Measurements from ENCODE around the gene SMIM5. TPM values are rescaled to one million over a fixed set of nuclear protein-coding genes. Genes with fewer than 3 reads are reported as not detected.

SMIM5 gene
- polyA plus RNA-seq, 2 of the 4 experiments (the other 2 are of a cell fraction), result 0.15 to 0.25 TPM

GRCh38 chr17:75673487-75673886 lies 40.3 kb downstream of the SMIM5 start:
- ChIA-PET POLR2A (interaction anchor here (1.1 to 1.5 kb wide), 3 partner anchors 74 to 549 kb away, joined by 4 to 5 read pairs (median 4); no protein-coding TSS in a partner anchor), CTCF (interaction anchor here (0.6 to 8.1 kb wide), 13 partner anchors 11 to 90 kb away, joined by 3 to 87 read pairs (median 18); partner anchors contain the start of gene SMIM5)
- TF ChIP-seq RARB (CRISPR knock-in tag; IDR thresholded peaks at IDR 0.05) (no peak), HES2 (IDR thresholded peaks at IDR 0.05) (no peak), JUNB (IDR thresholded peaks at IDR 0.05) (no peak), POLR2AphosphoS2 (conservative IDR thresholded peaks at IDR 0.05; ENCODE audit: low read length) (no peak), ATOH8 (CRISPR knock-in tag; IDR thresholded peaks at IDR 0.05; ENCODE audit: low read depth) (no peak), ZC3H11A (IDR thresholded peaks at IDR 0.05) (no peak), EP300 (IDR thresholded peaks at IDR 0.05) (no peak), CHD4 (IDR thresholded peaks at IDR 0.05; ENCODE audit: borderline replicate concordance) (no peak), KDM1A (IDR thresholded peaks at IDR 0.05; ENCODE audit: low read depth) (no peak), USF2 (IDR thresholded peaks at IDR 0.05) (no peak)
- Histone ChIP-seq H3K4me3 (no peak overlapping the region), H3K9me3 (no peaks in the 10 kb centered on the region), H3K4me2 (no peak overlapping the region), H3K27ac (no peak overlapping the region), H3K4me1 (peaks cover 23% of the 10 kb centered on the region)
- FAIRE-seq (no peak), DNase-seq (ENCODE audit: low read depth in 1 of 2, low spot score in 1 of 2) (no peak), ATAC-seq (peak in 1 of 2 experiments; percentile 47; a peak in 3 of 6 replicates)
- WGBS (ENCODE audit: missing lambda C conversion rate), result 85% methylated on average over 4 of the region's 4 CpGs

GRCh38 chr17:75676461-75676860 lies 43.2 kb downstream of the SMIM5 start:
- Histone ChIP-seq H3K4me2 (no peak overlapping the region), H3K4me3 (no peak overlapping the region), H3K9me3 (no peaks in the 10 kb centered on the region), H3K27ac (no peak overlapping the region; a peak in 1 of 6 replicates), H3K4me1 (peaks cover 49% of the 10 kb centered on the region)
- WGBS (ENCODE audit: missing lambda C conversion rate), result 74% methylated on average over 3 of the region's 3 CpGs
- CTCF ChIA-PET, result interaction anchor here (1.1 to 8.1 kb wide), 9 partner anchors 12 to 48 kb away, joined by 3 to 87 read pairs (median 20); partner anchors contain the start of gene SMIM5
- no peak for DNase-seq (ENCODE audit: low read depth in 1 of 2, low spot score in 1 of 2)
- FAIRE-seq, result no peak
- no peak for TF ChIP-seq CBX8 (IDR thresholded peaks at IDR 0.05)
- no peak for TF ChIP-seq PHF8 (IDR thresholded peaks at IDR 0.05; ENCODE audit: borderline replicate concordance, low read depth)
- TF ChIP-seq TFCP2L1 (CRISPR knock-in tag; IDR thresholded peaks at IDR 0.05), result no peak
- no peak for TF ChIP-seq HOXB5 (CRISPR knock-in tag; IDR thresholded peaks at IDR 0.05)
- no peak for TF ChIP-seq TP53 (CRISPR knock-in tag; IDR thresholded peaks at IDR 0.05)
- TF ChIP-seq KDM5A (IDR thresholded peaks at IDR 0.05), result no peak
- no peak for ATAC-seq
- POLR2A ChIA-PET, result no interaction called here

GRCh38 chr17:75679706-75680211 lies 46.5 kb downstream of the SMIM5 start:
- ChIA-PET POLR2A (interaction anchor here (0.5 to 1.7 kb wide), 5 partner anchors 30 to 100 kb away, joined by 3 to 7 read pairs (median 3); no protein-coding TSS in a partner anchor), CTCF (interaction anchor here (0.7 to 19.2 kb wide), 22 partner anchors 9 to 199 kb away, joined by 3 to 148 read pairs (median 4); partner anchors contain the start of genes RECQL5 and SMIM5)
- Histone ChIP-seq H3K27ac (peak overlapping the region; percentile 75 to 93), H3K4me2 (peak overlapping the region; percentile 63), H3K9me3 (no peaks in the 10 kb centered on the region), H3K4me3 (no peak overlapping the region), H3K4me1 (peaks cover 76% of the 10 kb centered on the region)
- 3% methylated on average over 11 of the region's 11 CpGs for WGBS (ENCODE audit: missing lambda C conversion rate)
- ATAC-seq (peak; percentile 77 to 80), FAIRE-seq (peak; percentile 39), DNase-seq (ENCODE audit: low read depth in 1 of 2, low spot score in 1 of 2) (peak; percentile 83 to 89)
- TF ChIP-seq POLR2AphosphoS2 (conservative IDR thresholded peaks at IDR 0.05; ENCODE audit: low read length) (peak; percentile 84), SMC3 (IDR thresholded peaks at IDR 0.05) (peak; percentile 99), EP300 (IDR thresholded peaks at IDR 0.05) (peak in 1 of 2 experiments; percentile 58; a peak in 2 of 5 replicates), RFX5 (IDR thresholded peaks at IDR 0.05) (no peak), USF2 (IDR thresholded peaks at IDR 0.05) (no peak), POLR2A (IDR thresholded peaks at IDR 0.05; ENCODE audit: low read length) (no peak), FOSL2 (IDR thresholded peaks at IDR 0.05) (no peak), FOSL2 (CRISPR knock-in tag; IDR thresholded peaks at IDR 0.05) (peak; percentile 35; the same call in 1 of the 2 replicates), FOSB (CRISPR knock-in tag; IDR thresholded peaks at IDR 0.05) (no peak), NFE2L2 (conservative IDR thresholded peaks at IDR 0.05; ENCODE audit: low read length) (no peak), CBX2 (IDR thresholded peaks at IDR 0.05; ENCODE audit: borderline replicate concordance, low read depth) (no peak), BCL3 (IDR thresholded peaks at IDR 0.05) (no peak), SREBF2 (IDR thresholded peaks at IDR 0.05) (no peak), MAX (IDR thresholded peaks at IDR 0.05) (peak; percentile 76), CHD4 (IDR thresholded peaks at IDR 0.05; ENCODE audit: borderline replicate concordance) (no peak), PBX3 (IDR thresholded peaks at IDR 0.05) (peak; percentile 72; the same call in 1 of the 2 replicates), MYC (IDR thresholded peaks at IDR 0.05; ENCODE audit: borderline replicate concordance, low read length) (no peak), ZNF302 (CRISPR knock-in tag; IDR thresholded peaks at IDR 0.05) (no peak), HEYL (CRISPR knock-in tag; IDR thresholded peaks at IDR 0.05) (no peak)
